Muscle of leg (tissue), 9 donors: ENCODE measurements around the gene WDR70. TPM values are rescaled to one million over a fixed set of nuclear protein-coding genes. Genes with fewer than 3 reads are reported as not detected.

Experiments
- polyA plus RNA-seq, 8 donors: library from polyadenylated mRNA; unstranded; fragments of 120-200 nt; gene quantifications; one replicate each; pipeline versions ENCODE4 v1.2.1 to v1.2.3, GENCODE V29; 2013; ENCODE audit warnings: inconsistent platforms in 1 of 8, low replicate concordance in 1 of 8; ENCODE audit not compliant: insufficient read length in 8 of 8, insufficient read depth in 1 of 8
- total RNA-seq: library from RNA; stranded (reverse); fragments of 120-200 nt; gene quantifications from one replicate; pipeline ENCODE4 v1.2.4, GENCODE V29; 2013

The WDR70 gene
- total and polyA plus RNA-seq, 9 donors = 24.3 to 44.2 (median 27.4) TPM

Other genes with a start within 250 kb of the WDR70 start
- gene CPLANE1, start 129.9 kb upstream of the WDR70 start, total RNA-seq = 23.8 TPM
- gene CPLANE1, start 129.9 kb upstream of the WDR70 start, polyA plus RNA-seq = 10 to 100 TPM; 10.7 to 22.3 (median 16.5) TPM
- gene NUP155, start 8.2 kb upstream of the WDR70 start, total RNA-seq = 24.4 TPM
- 10 to 100 TPM; 12.4 to 19.5 (median 16.4) TPM for gene NUP155, start 8.2 kb upstream of the WDR70 start, polyA plus RNA-seq